HepG2 (cell line): ENCODE measurements around the gene ZBTB48. TPM values are rescaled to one million over a fixed set of nuclear protein-coding genes. Genes with fewer than 3 reads are reported as not detected.
A peak's percentile ranks its signal among the peaks of the same experiment; 100 is the strongest.

Experiments used
- ATAC-seq: fragments of 200-7000 bp; cut with Tn5 transposase; 3 replicates; pipeline ENCODE4 v1.9.1; 2020; ENCODE audit warnings: mild to moderate bottlenecking, moderate library complexity
- Bru-seq: library from RNA; stranded (reverse); fragments of 400-500 nt; gene quantifications from one replicate; lab custom pipeline; 2021; lab: Mats Ljungman, UMichigan
- BruChase-seq, 2 experiments: library from RNA; stranded (reverse); fragments of 400-500 nt; gene quantifications; one replicate each; lab custom pipeline; 2021; lab: Mats Ljungman, UMichigan
- BruUV-seq: library from RNA; stranded (reverse); fragments of 400-500 nt; replicated peaks from 2 replicates; lab custom pipeline; 2021; lab: Mats Ljungman, UMichigan
- CTCF ChIA-PET: fragments of 300-600 bp; formaldehyde crosslinking; extraction: SDS; loops from one replicate; lab custom pipeline; 2021; ENCODE audit warnings: low total read pairs, inconsistent platforms, low intra/inter-chr PET ratio; lab: Yijun Ruan, JAX
- POLR2A ChIA-PET: fragments of 350-600 bp; sonication (Branson Sonifier 250); formaldehyde crosslinking; loops from one replicate; lab custom pipeline; 2020; ENCODE audit warnings: antibody characterized with exemption, inconsistent platforms; lab: Yijun Ruan, JAX
- DNase-seq: peaks from one replicate; pipeline ENCODE4 v3.0.0-alpha.2; 2015; ENCODE audit warnings: low spot score
- FAIRE-seq: peaks from 3 replicates; lab custom pipeline; 2011; peaks lifted over from hg19 to GRCh38; lab: Jason Lieb, UNC
- H2AFZ ChIP-seq: one replicate; pipeline ENCODE4 v1.6.1; 2011; ENCODE audit warnings: low read length, inconsistent platforms
- H3K27ac ChIP-seq: fragments of 300-600 bp; 3 replicates; pipeline ENCODE4 v1.8.0; 2011; ENCODE audit warnings: mixed run types, mild to moderate bottlenecking, mixed read lengths, low read length, inconsistent platforms; ENCODE audit not compliant: insufficient read depth; ENCODE audit errors: extremely low read length
- H3K27me3 ChIP-seq, 2 experiments: fragments of 200-600 bp in 1 of 2; 2 replicates in 1 of 2; 3 replicates in 1 of 2; pipeline versions ENCODE4 v1.6.0 to v1.8.0; 2011; ENCODE audit warnings: low read length in 2 of 2, mild to moderate bottlenecking in 2 of 2, moderate library complexity in 2 of 2, inconsistent platforms in 1 of 2; ENCODE audit not compliant: insufficient read depth in 2 of 2, control insufficient read depth in 1 of 2
- H3K36me3 ChIP-seq, 2 experiments: fragments of 200-600 bp in 1 of 2; replicated peaks in 1 of 2; 2 replicates in 1 of 2; 3 replicates in 1 of 2; pipeline versions ENCODE4 v1.5.1 to v1.8.0; 2011; ENCODE audit warnings: low read length in 2 of 2, inconsistent platforms in 1 of 2; ENCODE audit not compliant: insufficient read depth in 2 of 2, control insufficient read depth in 1 of 2
- H3K4me1 ChIP-seq: 2 replicates; pipeline ENCODE4 v1.5.1; 2012; ENCODE audit warnings: low read length, inconsistent platforms; ENCODE audit not compliant: insufficient read depth
- H3K4me2 ChIP-seq: 2 replicates; pipeline ENCODE4 v1.6.0; 2011; ENCODE audit warnings: low read depth, low read length, inconsistent platforms
- H3K4me3 ChIP-seq, 3 experiments: fragments of 200-600 bp in 1 of 3; sonication (generic), shearing (Covaris generic) in 1 of 3; replicated peaks in 1 of 3; 2 replicates each; pipeline ENCODE4 v1.5.1; 2011 to 2016; ENCODE audit warnings: low read length in 3 of 3, inconsistent platforms in 2 of 3, low read depth in 2 of 3, mild to moderate bottlenecking in 2 of 3, control low read depth in 1 of 3, mixed read lengths in 1 of 3; ENCODE audit not compliant: insufficient read depth in 1 of 3
- H3K79me2 ChIP-seq: one replicate; pipeline ENCODE4 v1.6.1; 2011; ENCODE audit warnings: low read length, inconsistent platforms; ENCODE audit not compliant: insufficient read depth
- H3K9ac ChIP-seq: 2 replicates; pipeline ENCODE4 v1.6.0; 2011; ENCODE audit warnings: mild to moderate bottlenecking, low read depth, low read length, inconsistent platforms; ENCODE audit not compliant: insufficient read depth
- H3K9me3 ChIP-seq: 2 replicates; pipeline ENCODE4 v1.5.1; 2012; ENCODE audit warnings: mild to moderate bottlenecking, low read length
- H4K20me1 ChIP-seq: 2 replicates; pipeline ENCODE4 v1.6.0; 2011; ENCODE audit warnings: inconsistent platforms, mild to moderate bottlenecking, low read length, moderate library complexity; ENCODE audit not compliant: insufficient read depth
- CBFB ChIP-seq: sonication (generic); formaldehyde crosslinking; IDR thresholded peaks from 2 replicates; pipeline ENCODE4 v1.4.0; 2020; ENCODE audit warnings: missing genetic modification reagents
- KLF12 ChIP-seq: sonication (generic); formaldehyde crosslinking; IDR thresholded peaks from 2 replicates; pipeline ENCODE4 v1.4.0; 2020; ENCODE audit warnings: missing genetic modification reagents, borderline replicate concordance
- KLF9 ChIP-seq: IDR thresholded peaks from 2 replicates; pipeline ENCODE4 v1.6.1; 2016; ENCODE audit warnings: low read depth
- NCOR1 ChIP-seq: fragments of 200-600 bp; sonication (generic); IDR thresholded peaks from 2 replicates; pipeline ENCODE4 v1.7.0; 2017; ENCODE audit warnings: antibody characterized with exemption, low read length, borderline replicate concordance
- NONO ChIP-seq, 2 experiments: fragments of 450-650 bp in 1 of 2; sonication (generic) in 1 of 2; formaldehyde crosslinking in 1 of 2; IDR thresholded peaks in 1 of 2; conservative IDR thresholded peaks in 1 of 2; 2 replicates each; pipeline versions ENCODE4 v1.6.1 to v1.8.0; 2017 to 2022; ENCODE audit warnings: mild to moderate bottlenecking in 1 of 2, missing genetic modification reagents in 1 of 2, moderate library complexity in 1 of 2
- TRIM24 ChIP-seq: sonication (generic); formaldehyde crosslinking; IDR thresholded peaks from 2 replicates; pipeline ENCODE4 v1.8.0; 2022; ENCODE audit warnings: mild to moderate bottlenecking, missing genetic modification reagents
- YEATS4 ChIP-seq: sonication (generic); formaldehyde crosslinking; IDR thresholded peaks from 2 replicates; pipeline ENCODE4 v1.4.0; 2020; ENCODE audit warnings: missing genetic modification reagents, borderline replicate concordance
- ZBTB3 ChIP-seq: sonication (generic); formaldehyde crosslinking; IDR thresholded peaks from 2 replicates; pipeline ENCODE4 v1.4.0; 2020; ENCODE audit warnings: low read depth, mild to moderate bottlenecking, moderate library complexity, missing genetic modification reagents, borderline replicate concordance
- ZNF225 ChIP-seq: sonication (generic); formaldehyde crosslinking; IDR thresholded peaks from 2 replicates; pipeline ENCODE4 v1.4.0; 2020; ENCODE audit warnings: mild to moderate bottlenecking, missing genetic modification reagents
- ZNF451 ChIP-seq: sonication (generic); formaldehyde crosslinking; IDR thresholded peaks from 2 replicates; pipeline ENCODE4 v1.5.0; 2020; ENCODE audit warnings: mild to moderate bottlenecking, missing genetic modification reagents
- ZNF747 ChIP-seq: sonication (generic); formaldehyde crosslinking; IDR thresholded peaks from 2 replicates; pipeline ENCODE4 v1.8.1; 2023; ENCODE audit warnings: missing genetic modification reagents, mild to moderate bottlenecking, borderline replicate concordance
- ZZZ3 ChIP-seq: sonication (generic); formaldehyde crosslinking; IDR thresholded peaks from 2 replicates; pipeline ENCODE4 v1.4.0; 2020; ENCODE audit warnings: missing genetic modification reagents, mild to moderate bottlenecking, borderline replicate concordance
- WGBS: methylation state at CpG from one replicate; pipeline ENCODE4 v1.1.6; 2017; ENCODE audit warnings: low lambda C conversion rate; 5-methylcytosine and 5-hydroxymethylcytosine counted together
- in situ Hi-C: cut with HindIII; loops from 2 replicates; pipeline ENCODE4 v1.10.0; 2017; ENCODE audit warnings: low pct_unique_long_range_greater_than_20kb; ENCODE audit not compliant: extremely low pct_ligation_motif_present
- intact Hi-C: fragments of 100-400 bp; cut with micrococcal nuclease; formaldehyde crosslinking; loops from one replicate; pipeline ENCODE4 v1.10.0; 2022; ENCODE audit not compliant: unreplicated experiment
- long read RNA-seq, 2 experiments: library from RNA in 1 of 2; library from polyadenylated mRNA in 1 of 2; stranded (forward) in 1 of 2; unstranded in 1 of 2; transcript quantifications; one replicate each; pipeline ENCODE4 v2.0.0, GENCODE V29; 2019 to 2022
- polyA minus RNA-seq, 3 experiments: library from RNA; depleted of rRNA, polyadenylated mRNA; stranded (reverse); fragments of >200 nt; gene quantifications; 2 replicates each; pipeline ENCODE4 v1.2.3, GENCODE V29; 2011; ENCODE audit warnings: low replicate concordance in 1 of 3
- polyA plus RNA-seq, 8 experiments: library from polyadenylated mRNA; depleted of rRNA in 3 of 8; stranded (reverse) in 7 of 8; unstranded in 1 of 8; fragments of >200 nt; fragmentation: Illumina TruSeq in 4 of 8; extraction: Trizol in 4 of 8; gene quantifications; 2 replicates each; pipeline versions ENCODE4 v1.2.1 to v1.2.3, GENCODE V29; 2011 to 2016; ENCODE audit warnings: low read depth in 4 of 8, missing spikeins in 1 of 8, mixed read lengths in 1 of 8; ENCODE audit not compliant: insufficient read depth in 1 of 8
- total RNA-seq, 5 experiments: library from RNA; depleted of rRNA; stranded (reverse); fragments of >200 nt; fragmentation: Illumina TruSeq; extraction: Trizol; gene quantifications; 2 replicates each; pipeline ENCODE4 v1.2.3, GENCODE V29; 2016; ENCODE audit warnings: low read depth in 1 of 5
- TF ChIP-seq, protein P1 (sequence below): IDR thresholded peaks from 2 replicates; pipeline ENCODE4 v1.6.1; 2016; ENCODE audit warnings: missing genetic modification reagents, missing compliant biosample characterization
- TF ChIP-seq, protein P2 (sequence below): sonication (generic); formaldehyde crosslinking; IDR thresholded peaks from 2 replicates; pipeline ENCODE4 v1.4.0; 2020; ENCODE audit warnings: missing genetic modification reagents

Gene ZBTB48
- total RNA-seq (2016; rRNA removed; fragmentation: Illumina TruSeq; extraction: Trizol) (13.8 and 17.1 TPM in 2 replicates), polyA plus RNA-seq (2011; rRNA removed) (13.0 and 18.1 TPM in 2 replicates), polyA minus RNA-seq (2011; rRNA and poly(A)+ RNA removed; ENCODE audit: low replicate concordance) (30.6 and 46.1 TPM in 2 replicates), Bru-seq, nascent RNA (percentile 58 among the genes with signal in this experiment), BruChase-seq, experiment 1, labeled RNA remaining after a 6-hour chase (percentile 60 among the genes with signal in this experiment), BruChase-seq, experiment 2, labeled RNA remaining after a 2-hour chase (percentile 65 among the genes with signal in this experiment)
- total RNA-seq (2016; cell fraction: cytosol; rRNA removed; fragmentation: Illumina TruSeq; extraction: Trizol; ENCODE audit: low read depth): 5.0 and 5.2 TPM in 2 replicates
- total RNA-seq (2016; cell fraction: insoluble cytoplasmic fraction; rRNA removed; fragmentation: Illumina TruSeq; extraction: Trizol): 8.3 and 21.5 TPM in 2 replicates
- 5.7 and 8.8 TPM in 2 replicates for total RNA-seq (2016; cell fraction: membrane; rRNA removed; fragmentation: Illumina TruSeq; extraction: Trizol)
- total RNA-seq (2016; cell fraction: nucleus; rRNA removed; fragmentation: Illumina TruSeq; extraction: Trizol): 17.3 and 20.3 TPM in 2 replicates
- polyA plus RNA-seq (2011; cell fraction: cytosol; rRNA removed): 10.2 and 13.3 TPM in 2 replicates
- polyA plus RNA-seq (2011; cell fraction: nucleus; rRNA removed): 62.4 and 69.3 TPM in 2 replicates
- 9.9 and 13.5 TPM in 2 replicates for polyA plus RNA-seq (2012)
- 3.7 and 4.2 TPM in 2 replicates for polyA plus RNA-seq (2016; cell fraction: cytosol; fragmentation: Illumina TruSeq; extraction: Trizol; ENCODE audit: low read depth)
- polyA plus RNA-seq (2016; cell fraction: insoluble cytoplasmic fraction; fragmentation: Illumina TruSeq; extraction: Trizol; ENCODE audit: low read depth): 7.6 TPM in 2 replicates
- polyA plus RNA-seq (2016; cell fraction: membrane; fragmentation: Illumina TruSeq; extraction: Trizol; ENCODE audit: low read depth): 5.0 and 5.6 TPM in 2 replicates
- polyA plus RNA-seq (2016; cell fraction: nucleus; fragmentation: Illumina TruSeq; extraction: Trizol; ENCODE audit: insufficient read depth, low read depth): 44.7 and 51.5 TPM in 2 replicates
- 4.3 and 8.8 TPM in 2 replicates for polyA minus RNA-seq (2011; cell fraction: cytosol; rRNA and poly(A)+ RNA removed)
- polyA minus RNA-seq (2011; cell fraction: nucleus; rRNA and poly(A)+ RNA removed): 18.5 and 19.6 TPM in 2 replicates
- long read RNA-seq, experiment 1, partial matches to known transcripts: 1 of 7 reads
- long read RNA-seq, experiment 1, other reads (novel, unspliced or antisense): 6 of 7 reads
- long read RNA-seq, experiment 2, partial matches to known transcripts: 11 of 25 reads
- long read RNA-seq, experiment 2, other reads (novel, unspliced or antisense): 13 of 25 reads

DNA sequence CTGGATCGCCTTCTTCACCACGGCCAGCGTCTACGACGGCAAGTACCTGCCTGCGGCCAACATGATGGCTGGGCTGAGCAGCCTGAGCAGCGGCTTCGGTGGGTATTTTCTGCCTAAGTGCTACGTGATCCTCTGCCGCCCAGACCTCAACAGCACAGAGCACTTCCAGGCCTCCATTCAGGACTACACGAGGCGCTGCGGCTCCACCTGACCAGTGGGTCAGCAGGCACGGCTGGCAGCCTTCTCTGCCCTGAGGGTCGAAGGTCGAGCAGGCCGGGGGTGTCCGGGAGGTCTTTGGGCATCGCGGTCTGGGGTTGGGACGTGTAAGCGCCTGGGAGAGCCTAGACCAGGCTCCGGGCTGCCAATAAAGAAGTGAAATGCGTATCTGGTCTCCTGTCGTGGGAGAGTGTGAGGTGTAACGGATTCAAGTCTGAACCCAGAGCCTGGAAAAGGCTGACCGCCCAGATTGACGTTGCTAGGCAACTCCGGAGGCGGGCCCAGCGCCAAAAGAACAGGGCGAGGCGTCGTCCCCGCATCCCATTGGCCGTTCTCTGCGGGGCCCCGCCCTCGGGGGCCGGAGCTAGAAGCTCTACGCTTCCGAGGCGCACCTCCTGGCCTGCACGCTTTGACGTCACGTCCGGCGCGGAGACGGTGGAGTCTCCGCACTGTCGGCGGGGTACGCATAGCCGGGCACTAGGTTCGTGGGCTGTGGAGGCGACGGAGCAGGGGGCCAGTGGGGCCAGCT, at the start of gene ZBTB48:
TSS of gene ZBTB48 (plus strand) at position 621 of the 745 bp plus-strand sequence. CDS start 616 bp downstream, outside the sequence.
- no peaks in the 10 kb centered on the region for H3K27me3 ChIP-seq
- intact Hi-C loops (loop anchor here (1.0 to 5.0 kb wide), 3 partner anchors 21 to 48 kb away; partner anchors contain the start of gene NOL9), in situ Hi-C loops (no loop called here)
- peak; percentile 94 for DNase-seq
- peak within 1 kb of the TSS; percentile 37 for H2AFZ ChIP-seq
- peak within 1 kb of the TSS; percentile 99 for H3K4me2 ChIP-seq
- 0% methylated on average over 11 of the region's 58 CpGs for WGBS
- CTCF ChIA-PET: no interaction called here
- no peaks in the 10 kb centered on the region for H3K9me3 ChIP-seq
- ATAC-seq: peak; percentile 84
- H3K79me2 ChIP-seq: peaks cover 15% of the 10 kb centered on the region
- H3K27ac ChIP-seq: peak within 1 kb of the TSS; percentile 84
- no peaks in the 10 kb centered on the region for H3K36me3 ChIP-seq
- POLR2A ChIA-PET: interaction anchor here (1.0 to 5.2 kb wide), 11 partner anchors 8 to 55 kb away, joined by 3 to 113 read pairs (median 5); partner anchors contain the start of genes KLHL21, NOL9 and TAS1R1
- H3K4me3 ChIP-seq: peak within 1 kb of the TSS; percentile 88 to 98 (median 91)
- H3K9ac ChIP-seq: peak within 1 kb of the TSS; percentile 82
- BruUV-seq: TSS peak; percentile 89
- H4K20me1 ChIP-seq: peaks cover 4% of the 10 kb centered on the region; the same call in 1 of the 2 replicates
- peaks cover 57% of the 10 kb centered on the region for H3K4me1 ChIP-seq
- FAIRE-seq: peak; percentile 79
- 0 out of 2 replicates have a peak, but pooled peaks have one; percentile 33 for TF ChIP-seq ZNF451 (CRISPR knock-in tag)
- TF ChIP-seq YEATS4: peak; percentile 27
- peak; percentile 81; the same call in 1 of the 2 replicates for TF ChIP-seq ZNF225
- TF ChIP-seq KLF9: no peak
- TF ChIP-seq TRIM24 (CRISPR knock-in tag): no peak
- TF ChIP-seq, protein P1, sequence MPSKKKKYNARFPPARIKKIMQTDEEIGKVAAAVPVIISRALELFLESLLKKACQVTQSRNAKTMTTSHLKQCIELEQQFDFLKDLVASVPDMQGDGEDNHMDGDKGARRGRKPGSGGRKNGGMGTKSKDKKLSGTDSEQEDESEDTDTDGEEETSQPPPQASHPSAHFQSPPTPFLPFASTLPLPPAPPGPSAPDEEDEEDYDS (CRISPR knock-in tag): peak; percentile 77; the same call in 1 of the 2 replicates
- no peak for TF ChIP-seq KLF12 (CRISPR knock-in tag)
- TF ChIP-seq NONO (IDR thresholded peaks at IDR 0.05): no peak
- TF ChIP-seq NONO (CRISPR knock-in tag; conservative IDR thresholded peaks at IDR 0.05): peak; percentile 16; the same call in 1 of the 2 replicates
- TF ChIP-seq ZBTB3 (CRISPR knock-in tag): no peak; the same call in 1 of the 2 replicates
- TF ChIP-seq ZNF747 (CRISPR knock-in tag): peak; percentile 22; the same call in 1 of the 2 replicates
- peak; percentile 20; the same call in 1 of the 2 replicates for TF ChIP-seq ZZZ3 (CRISPR knock-in tag)
- TF ChIP-seq CBFB (CRISPR knock-in tag): peak; percentile 13; the same call in 1 of the 2 replicates
- TF ChIP-seq, protein P2, sequence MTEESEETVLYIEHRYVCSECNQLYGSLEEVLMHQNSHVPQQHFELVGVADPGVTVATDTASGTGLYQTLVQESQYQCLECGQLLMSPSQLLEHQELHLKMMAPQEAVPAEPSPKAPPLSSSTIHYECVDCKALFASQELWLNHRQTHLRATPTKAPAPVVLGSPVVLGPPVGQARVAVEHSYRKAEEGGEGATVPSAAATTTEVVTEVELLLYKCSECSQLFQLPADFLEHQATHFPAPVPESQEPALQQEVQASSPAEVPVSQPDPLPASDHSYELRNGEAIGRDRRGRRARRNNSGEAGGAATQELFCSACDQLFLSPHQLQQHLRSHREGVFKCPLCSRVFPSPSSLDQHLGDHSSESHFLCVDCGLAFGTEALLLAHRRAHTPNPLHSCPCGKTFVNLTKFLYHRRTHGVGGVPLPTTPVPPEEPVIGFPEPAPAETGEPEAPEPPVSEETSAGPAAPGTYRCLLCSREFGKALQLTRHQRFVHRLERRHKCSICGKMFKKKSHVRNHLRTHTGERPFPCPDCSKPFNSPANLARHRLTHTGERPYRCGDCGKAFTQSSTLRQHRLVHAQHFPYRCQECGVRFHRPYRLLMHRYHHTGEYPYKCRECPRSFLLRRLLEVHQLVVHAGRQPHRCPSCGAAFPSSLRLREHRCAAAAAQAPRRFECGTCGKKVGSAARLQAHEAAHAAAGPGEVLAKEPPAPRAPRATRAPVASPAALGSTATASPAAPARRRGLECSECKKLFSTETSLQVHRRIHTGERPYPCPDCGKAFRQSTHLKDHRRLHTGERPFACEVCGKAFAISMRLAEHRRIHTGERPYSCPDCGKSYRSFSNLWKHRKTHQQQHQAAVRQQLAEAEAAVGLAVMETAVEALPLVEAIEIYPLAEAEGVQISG: peak; percentile 75
- TF ChIP-seq NCOR1: 0 out of 2 replicates have a peak, but pooled peaks have one; percentile 30
